Heart right ventricle (tissue), 16 donors: ENCODE measurements around the gene PRCP. TPM values are rescaled to one million over a fixed set of nuclear protein-coding genes. Genes with fewer than 3 reads are reported as not detected.
A peak's percentile ranks its signal among the peaks of the same experiment; 100 is the strongest.
"Not testable (repeated sequence)": the region's sequence is repeated elsewhere in the genome, so short reads cannot be mapped to it uniquely, and the experiment has no call there.

Source experiments
- ATAC-seq, 8 donors: fragments of 200-7000 bp; cut with Tn5 transposase; one replicate each; pipeline ENCODE4 v1.9.1; 2020; ENCODE audit warnings: mild to moderate bottlenecking in 8 of 8, moderate library complexity in 8 of 8, moderate number of reproducible peaks in 1 of 8
- DNase-seq, 2 donors: peaks; one replicate each; pipeline ENCODE4 v3.0.0-alpha.2; 2020
- H3K27ac ChIP-seq, 10 donors: fragments of 200-600 bp; sonication (generic) in 2 of 10; one replicate each; pipeline versions ENCODE4 v1.5.0 to v1.8.0; 2020 to 2022; ENCODE audit warnings: mild to moderate bottlenecking in 3 of 10
- H3K27me3 ChIP-seq, 7 donors: fragments of 200-600 bp; one replicate each; pipeline ENCODE4 v1.8.0; 2021 to 2022; ENCODE audit warnings: mild to moderate bottlenecking in 2 of 7
- H3K36me3 ChIP-seq, 9 donors: fragments of 200-600 bp; sonication (generic) in 1 of 9; one replicate each; pipeline versions ENCODE4 v1.5.0 to v1.8.0; 2020 to 2022; ENCODE audit warnings: mild to moderate bottlenecking in 2 of 9
- H3K4me1 ChIP-seq, 9 donors: fragments of 200-600 bp; sonication (generic) in 1 of 9; one replicate each; pipeline versions ENCODE4 v1.5.0 to v1.8.0; 2020 to 2022; ENCODE audit warnings: mild to moderate bottlenecking in 4 of 9
- H3K4me3 ChIP-seq, 10 donors: fragments of 200-600 bp; sonication (generic) in 2 of 10; one replicate each; pipeline versions ENCODE4 v1.5.0 to v1.8.0; 2020 to 2022; ENCODE audit warnings: mild to moderate bottlenecking in 7 of 10, moderate library complexity in 2 of 10
- H3K9me3 ChIP-seq, 11 donors: fragments of 200-600 bp in 10 of 11; sonication (generic) in 2 of 11; one replicate each; pipeline versions ENCODE4 v1.5.0 to v1.8.0; 2013 to 2022; ENCODE audit warnings: mild to moderate bottlenecking in 2 of 11, control low read depth in 1 of 11, moderate library complexity in 1 of 11
- WGBS, 2 donors: extraction: QIAGEN DNeasy Blood & Tissue Kit; methylation state at CpG; one replicate each; pipeline ENCODE4 v1.1.7; 2013; ENCODE audit warnings: inconsistent platforms in 1 of 2; 5-methylcytosine and 5-hydroxymethylcytosine counted together
- intact Hi-C, 10 donors: fragments of 100-400 bp; cut with DNase I; formaldehyde crosslinking; loops; one replicate each; pipeline versions ENCODE4 v1.11.1 to v1.14.2; 2022
- long read RNA-seq, 3 donors: library from polyadenylated mRNA; unstranded; transcript quantifications; one replicate each; pipeline ENCODE4 v2.0.0, GENCODE V29; 2020 to 2021
- polyA plus RNA-seq, 2 donors: library from polyadenylated mRNA; stranded (reverse); fragments of 200-250 nt; gene quantifications; one replicate each; pipeline ENCODE4 v1.2.3, GENCODE V29; 2013
- total RNA-seq, 10 donors: library from RNA; stranded (reverse); fragmentation: NEBNext Ultra II Directional in 3 of 10; extraction: Animal tissue kit (Norgen Biotek cat#: 25700) in 3 of 10; gene quantifications; one replicate each; pipeline versions ENCODE4 v1.2.1 to v1.2.4, GENCODE V29; 2021 to 2023
- TF ChIP-seq, protein P1 (sequence below), 9 donors: fragments of 200-600 bp; sonication (generic) in 2 of 9; IDR thresholded peaks; one replicate each; pipeline versions ENCODE4 v1.5.0 to v1.8.0; 2021 to 2022; ENCODE audit warnings: antibody characterized with exemption in 9 of 9, mild to moderate bottlenecking in 5 of 9, moderate library complexity in 1 of 9
- donor health status: Arrhythmogenic right ventricular cardiomyopathy.
- donor health status: ischemic (EF 13 %, LVEDD 7.1; RV severe dilation, severe dysfunction).
- donor health status: healthy with polysubstance abuse.
- donor health status: DM: no; HTN: yes; CAD: no.
- donor health status: DM: no; HTN: no; CAD: no.
- donor health status: ischemic (EF 25% LVEDD 6.9; RV normal size, moderate dysfunction).
- donor health status: ischemic (EF 25% LVEDD 5.7; RV mildly dilated, moderate dysfunction).
- donor health status: healthy.
- donor health status: DM: yes; HTN: yes; CAD: no.
- donor health status: Ischemic cardiomyopathy.
- donor health status: ischemic (EF 35%, LVEDD 5.7; RV mildly dilated, moderate dysfunction).
- donor health status: nonischemic (EF 11% LVEDD 7.7; RV severe dilation, severe dysfunction).
- donor health status: DM: yes; HTN: yes; CAD: no.
- donor health status: PGD.
- donor health status: ischemic (EF 29% LVEDD 5.4; RV normal size, mild dysfunction).
- donor health status: nonischemic (EF 23%, LVEDD 6.1; RV moderate dilation, normal function).

Gene PRCP
- 10 to 100 TPM; 28.8 to 89.8 (median 41.4) TPM for total RNA-seq
- 10 to 100 TPM; 18.0 to 42.0 TPM for polyA plus RNA-seq
- long read RNA-seq, donor 1, full-length matches to known transcripts = 33 of 37 reads
- long read RNA-seq, donor 1, partial matches to known transcripts = 2 of 37 reads
- long read RNA-seq, donor 1, other reads (novel, unspliced or antisense) = 2 of 37 reads
- long read RNA-seq, donor 2, full-length matches to known transcripts = 37 of 41 reads
- long read RNA-seq, donor 2, partial matches to known transcripts = 1 of 41 reads
- long read RNA-seq, donor 2, other reads (novel, unspliced or antisense) = 3 of 41 reads
- long read RNA-seq, donor 3, full-length matches to known transcripts = 105 of 110 reads
- long read RNA-seq, donor 3, partial matches to known transcripts = 3 of 110 reads
- long read RNA-seq, donor 3, other reads (novel, unspliced or antisense) = 2 of 110 reads

- no peaks in the 10 kb centered on the region for H3K27me3 ChIP-seq
- peak; percentile 93 to 94 for DNase-seq
- no peaks in the 10 kb centered on the region for H3K36me3 ChIP-seq
- intact Hi-C loops = loop anchor here (1.0 to 10.0 kb wide), 18 partner anchors 33 to 924 kb away; partner anchors contain the start of genes RAB30 (in 6 of the 10), ANKRD42 (in 4 of the 10), PCF11 (in 4 of the 10) and CCDC90B (in 1 of the 10)
- peak within 1 kb of the TSS; percentile 68 to 94 (median 85) for H3K27ac ChIP-seq
- peaks cover 7 to 50% (median 25%) of the 10 kb centered on the region in 9 donors for H3K4me1 ChIP-seq
- H3K4me3 ChIP-seq = peak within 1 kb of the TSS; percentile 56 to 85 (median 75)
- ATAC-seq = peak; percentile 93 to 98 (median 96)
- H3K9me3 ChIP-seq = no peaks in the 10 kb centered on the region
- TF ChIP-seq, protein P1, sequence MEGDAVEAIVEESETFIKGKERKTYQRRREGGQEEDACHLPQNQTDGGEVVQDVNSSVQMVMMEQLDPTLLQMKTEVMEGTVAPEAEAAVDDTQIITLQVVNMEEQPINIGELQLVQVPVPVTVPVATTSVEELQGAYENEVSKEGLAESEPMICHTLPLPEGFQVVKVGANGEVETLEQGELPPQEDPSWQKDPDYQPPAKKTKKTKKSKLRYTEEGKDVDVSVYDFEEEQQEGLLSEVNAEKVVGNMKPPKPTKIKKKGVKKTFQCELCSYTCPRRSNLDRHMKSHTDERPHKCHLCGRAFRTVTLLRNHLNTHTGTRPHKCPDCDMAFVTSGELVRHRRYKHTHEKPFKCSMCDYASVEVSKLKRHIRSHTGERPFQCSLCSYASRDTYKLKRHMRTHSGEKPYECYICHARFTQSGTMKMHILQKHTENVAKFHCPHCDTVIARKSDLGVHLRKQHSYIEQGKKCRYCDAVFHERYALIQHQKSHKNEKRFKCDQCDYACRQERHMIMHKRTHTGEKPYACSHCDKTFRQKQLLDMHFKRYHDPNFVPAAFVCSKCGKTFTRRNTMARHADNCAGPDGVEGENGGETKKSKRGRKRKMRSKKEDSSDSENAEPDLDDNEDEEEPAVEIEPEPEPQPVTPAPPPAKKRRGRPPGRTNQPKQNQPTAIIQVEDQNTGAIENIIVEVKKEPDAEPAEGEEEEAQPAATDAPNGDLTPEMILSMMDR (IDR thresholded peaks at IDR 0.05) = peak in 3 of 9 donors; percentile 8 to 18 (median 10)
- WGBS, 2 donors = 0 to 1% methylated on average over 40 of the region's 40 CpGs
Observed at GRCh38 chr11:82900277-82901164, at the start of gene PRCP. Gene PRCP (minus strand): TSS chr11:82900430. CDS start chr11:82900402, 28 bp downstream.

DNA sequence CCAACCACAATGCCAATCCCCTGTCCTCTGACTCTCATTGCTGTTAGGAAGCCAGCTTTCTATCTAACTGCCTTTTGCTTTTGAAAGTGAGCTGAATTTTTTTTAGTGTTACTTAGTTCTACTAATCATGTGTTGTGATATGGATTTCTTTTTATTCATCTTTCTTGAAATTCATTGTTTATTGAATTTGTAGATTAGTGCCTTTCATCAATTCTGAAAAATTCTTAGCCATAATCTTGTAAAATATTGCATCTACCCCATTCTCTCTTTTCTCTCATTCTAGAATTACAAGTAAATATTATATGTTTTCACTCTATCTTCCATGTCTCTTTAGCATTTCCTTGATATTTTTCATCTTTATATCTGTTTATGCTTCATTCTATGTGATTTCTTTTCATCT lies 49.1 kb upstream of the PRCP start:
- intact Hi-C loops = no loop called here
- Histone ChIP-seq H3K36me3 (no peaks in the 10 kb centered on the region), H3K9me3 (peaks cover 0 to 31% (median 5%) of the 10 kb centered on the region in 11 donors), H3K27me3 (no peaks in the 10 kb centered on the region), H3K4me1 (no peaks in the 10 kb centered on the region), H3K27ac (no peak overlapping the region), H3K4me3 (no peak overlapping the region)
- ATAC-seq (no peak), DNase-seq (no peak)
- TF ChIP-seq, protein P1 (IDR thresholded peaks at IDR 0.05) = no peak

DNA sequence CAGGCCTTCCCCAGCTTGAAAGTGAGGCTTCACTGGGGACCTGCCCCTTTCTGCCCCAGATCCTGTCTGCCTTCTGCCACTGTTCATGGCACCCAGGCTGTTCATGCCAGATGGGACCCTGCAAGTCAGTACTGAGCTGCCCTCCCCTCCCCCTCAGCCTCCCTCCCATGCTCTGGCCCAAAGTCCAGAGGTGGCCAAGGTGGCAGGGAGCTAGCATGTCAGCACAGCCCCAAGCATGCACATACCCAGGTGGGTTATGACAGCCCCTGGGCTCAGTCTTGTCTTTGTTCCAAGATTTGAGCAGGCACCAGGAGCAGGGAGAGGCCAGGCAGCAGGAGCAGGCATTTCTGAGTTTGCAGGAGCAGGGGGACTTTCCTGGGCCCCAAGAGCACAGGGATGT lies 45.5 kb upstream of the PRCP start:
- no peak overlapping the region for H3K27ac ChIP-seq
- DNase-seq (no peak), ATAC-seq (no peak)
- H3K27me3 ChIP-seq = no peaks in the 10 kb centered on the region
- no peaks in the 10 kb centered on the region for H3K36me3 ChIP-seq
- TF ChIP-seq, protein P1 (IDR thresholded peaks at IDR 0.05) = no peak
- no peaks in the 10 kb centered on the region for H3K4me1 ChIP-seq
- intact Hi-C loops = no loop called here
- H3K4me3 ChIP-seq = no peak overlapping the region
- peaks cover 0 to 16% (median 0%) of the 10 kb centered on the region in 11 donors for H3K9me3 ChIP-seq

DNA sequence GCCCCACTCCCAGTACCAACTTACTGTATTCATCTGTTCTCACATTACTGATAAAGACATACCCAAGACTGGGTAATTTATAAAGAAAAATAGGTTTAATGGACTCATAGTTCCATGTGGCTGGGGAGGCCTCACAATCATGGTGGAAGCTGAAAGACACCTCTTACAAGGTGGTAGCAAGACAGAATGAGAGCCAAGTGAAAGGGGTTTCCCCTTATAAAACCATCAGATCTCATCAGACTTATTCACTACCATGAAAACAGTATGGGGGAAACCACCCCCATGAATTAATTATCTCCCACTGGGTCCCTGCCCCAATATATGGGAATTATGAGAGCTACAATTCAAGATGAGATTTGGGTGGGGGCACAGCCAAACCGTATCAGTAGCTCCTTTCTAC lies 44.8 kb upstream of the PRCP start:
- H3K9me3 ChIP-seq, ATAC-seq, H3K4me3 ChIP-seq, DNase-seq, H3K36me3 ChIP-seq, H3K27me3 ChIP-seq, H3K27ac ChIP-seq, intact Hi-C loops, H3K4me1 ChIP-seq: not testable (repeated sequence)
- WGBS, 2 donors = 81 to 82% methylated on average over 1 of the region's 1 CpG
